Stomach (tissue), 9 donors: ENCODE measurements around the gene CD69. TPM values are rescaled to one million over a fixed set of nuclear protein-coding genes. Genes with fewer than 3 reads are reported as not detected.
A peak's percentile ranks its signal among the peaks of the same experiment; 100 is the strongest.

Experiments
- DNase-seq, 2 donors: peaks; one replicate each; pipeline versions ENCODE4 v3.0.0 to v3.0.0-alpha.2; 2013 to 2019
- H3K27ac ChIP-seq, 5 donors: fragments of 200-600 bp in 4 of 5; sonication (generic) in 4 of 5; one replicate each; pipeline ENCODE4 v1.5.1; 2013 to 2019; ENCODE audit warnings: mild to moderate bottlenecking in 1 of 5, moderate library complexity in 1 of 5
- H3K27me3 ChIP-seq, 3 donors: fragments of 200-600 bp; sonication (generic); one replicate each; pipeline ENCODE4 v1.5.1; 2017 to 2019; ENCODE audit warnings: mixed run types in 1 of 3
- H3K36me3 ChIP-seq, 4 donors: fragments of 200-600 bp; sonication (generic); 1 replicate in 3 of 4; 2 replicates in 1 of 4; pipeline ENCODE4 v1.5.1; 2016 to 2019
- H3K4me1 ChIP-seq, 4 donors: fragments of 200-600 bp; sonication (generic); one replicate each; pipeline ENCODE4 v1.5.1; 2016 to 2019
- H3K4me3 ChIP-seq, 4 donors: fragments of 200-600 bp; sonication (generic) in 3 of 4; one replicate each; pipeline ENCODE4 v1.5.1; 2016 to 2019; ENCODE audit warnings: mild to moderate bottlenecking in 1 of 4
- H3K9me3 ChIP-seq, 4 donors: fragments of 200-600 bp; sonication (generic); one replicate each; pipeline ENCODE4 v1.5.1; 2016 to 2019
- EP300 ChIP-seq: sonication (generic); formaldehyde crosslinking; IDR thresholded peaks from one replicate; pipeline ENCODE4 v1.6.1; 2017; ENCODE audit warnings: antibody characterized with exemption
- POLR2A ChIP-seq, 4 donors: fragments of 450-650 bp; IDR thresholded peaks; one replicate each; pipeline ENCODE4 v1.6.1; 2016; ENCODE audit warnings: antibody characterized with exemption in 4 of 4, control low read depth in 2 of 4, mild to moderate bottlenecking in 1 of 4, moderate library complexity in 1 of 4
- POLR2AphosphoS5 ChIP-seq, 3 donors: sonication (generic); formaldehyde crosslinking; IDR thresholded peaks; one replicate each; pipeline ENCODE4 v1.6.1; 2016; ENCODE audit warnings: antibody characterized with exemption in 3 of 3
- WGBS, 5 donors: extraction: QIAGEN DNeasy Blood & Tissue Kit in 3 of 5; methylation state at CpG; one replicate each; pipeline versions ENCODE4 v1.1.5 to v1.1.7; 2013 to 2018; 5-methylcytosine and 5-hydroxymethylcytosine counted together
- intact Hi-C: fragments of 100-400 bp; cut with DNase I; formaldehyde crosslinking; loops from one replicate; pipeline ENCODE4 v1.15.1; 2023; ENCODE audit warnings: low total_unique reads
- polyA plus RNA-seq, 3 donors: library from polyadenylated mRNA; stranded (reverse); fragments of 200-250 nt; gene quantifications; one replicate each; pipeline ENCODE4 v1.2.3, GENCODE V29; 2013
- total RNA-seq, 5 donors: library from RNA; depleted of rRNA; stranded (reverse); fragments of >200 nt; gene quantifications; one replicate each; pipeline versions ENCODE4 v1.1.0 to v1.2.3, GENCODE V29; 2014 to 2016
- TF ChIP-seq, protein P1 (sequence below), 7 experiments: fragments of 450-650 bp in 4 of 7; fragments of 200-600 bp in 3 of 7; sonication (generic) in 3 of 7; IDR thresholded peaks; one replicate each; pipeline ENCODE4 v1.5.1; 2016 to 2019; ENCODE audit warnings: antibody characterized with exemption in 7 of 7, control low read depth in 2 of 7, mild to moderate bottlenecking in 1 of 7
- donor health status: healthy with polysubstance abuse.
- donor health status: Bipolar disorder and iron deficiency.
- donor health status: healthy.

Gene CD69
- total and polyA plus RNA-seq, 8 donors, result 2.1 to 15.4 (median 3.4) TPM; not detected in 1

DNA sequence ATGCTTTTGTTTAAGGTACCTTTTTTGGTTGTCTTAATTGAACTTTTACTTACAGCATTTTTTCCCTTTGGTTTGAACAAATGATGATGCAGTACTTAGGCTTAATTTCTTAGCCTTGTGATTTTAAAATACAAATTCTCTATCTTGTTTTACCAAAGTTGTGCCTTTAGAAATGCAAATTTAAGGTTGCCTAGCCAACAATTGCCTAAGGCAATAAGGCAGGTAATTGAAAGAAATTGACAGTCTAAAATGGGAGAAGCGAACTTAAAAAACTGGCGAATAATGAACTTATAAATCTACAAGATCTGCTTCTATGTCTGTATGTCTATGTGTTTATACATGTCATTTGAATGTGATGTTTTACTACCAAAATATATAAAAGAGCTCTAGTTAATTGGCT is 23.6 kb upstream of the CD69 start:
- 91 to 95% (median 92%) methylated on average over 2 of the region's 2 CpGs for WGBS, 5 donors
- Histone ChIP-seq H3K4me3 (no peak overlapping the region), H3K27ac (no peak overlapping the region), H3K4me1 (no peaks in the 10 kb centered on the region), H3K9me3 (no peaks in the 10 kb centered on the region), H3K36me3 (no peaks in the 10 kb centered on the region), H3K27me3 (no peaks in the 10 kb centered on the region)
- intact Hi-C loops, result no loop called here
- TF ChIP-seq POLR2A (IDR thresholded peaks at IDR 0.05), result no peak
- TF ChIP-seq POLR2AphosphoS5 (IDR thresholded peaks at IDR 0.05), result no peak
- no peak for TF ChIP-seq EP300
- DNase-seq, result no peak

DNA sequence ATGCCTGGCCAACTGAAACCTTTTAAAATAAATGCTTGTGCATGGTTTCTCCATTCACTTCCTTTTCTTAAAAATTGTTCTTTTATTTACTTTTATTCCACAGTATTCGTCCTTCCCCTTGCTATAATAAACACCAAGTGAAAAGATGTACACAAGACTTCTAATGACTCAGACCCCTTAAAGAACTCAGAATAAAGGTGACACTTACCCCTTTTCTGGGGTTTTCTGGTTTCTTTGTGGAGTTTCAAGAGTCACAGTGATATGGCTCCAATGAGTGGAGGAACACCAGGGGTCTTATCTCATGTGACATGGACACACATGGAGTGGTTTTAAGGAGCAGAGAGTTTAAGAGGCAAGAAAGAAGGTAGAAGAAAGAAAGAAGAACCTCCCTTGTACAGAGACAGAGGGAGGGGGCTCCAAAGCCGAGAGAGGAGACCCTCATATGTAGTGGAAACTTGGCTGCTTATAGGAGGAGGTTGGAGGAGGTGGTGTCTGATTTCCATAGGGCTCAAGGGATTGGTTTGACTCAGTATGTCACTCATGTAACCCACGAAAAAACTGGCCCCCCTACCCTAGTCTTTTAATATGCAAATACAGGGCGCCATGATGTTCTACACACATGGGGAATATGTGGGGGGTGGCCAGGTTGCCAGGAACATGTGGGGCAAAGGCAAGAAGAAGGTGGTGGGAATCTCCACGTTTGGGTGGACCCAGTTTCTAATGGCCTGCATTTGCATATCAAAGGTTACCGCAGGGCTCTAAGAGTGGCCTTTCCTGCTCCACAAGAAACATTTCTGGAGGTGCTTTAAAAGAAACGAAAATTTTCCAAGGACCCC is 22.1 kb upstream of the CD69 start:
- 64 to 73% (median 70%) methylated on average over 7 of the region's 7 CpGs for WGBS, 5 donors
- intact Hi-C loops, result no loop called here
- Histone ChIP-seq H3K27ac (no peak overlapping the region), H3K36me3 (no peaks in the 10 kb centered on the region), H3K4me1 (no peaks in the 10 kb centered on the region), H3K4me3 (no peak overlapping the region), H3K9me3 (no peaks in the 10 kb centered on the region), H3K27me3 (no peaks in the 10 kb centered on the region)
- no peak for DNase-seq
- TF ChIP-seq POLR2A (IDR thresholded peaks at IDR 0.05) (no peak), EP300 (no peak), POLR2AphosphoS5 (IDR thresholded peaks at IDR 0.05) (no peak)
- TF ChIP-seq, protein P1, sequence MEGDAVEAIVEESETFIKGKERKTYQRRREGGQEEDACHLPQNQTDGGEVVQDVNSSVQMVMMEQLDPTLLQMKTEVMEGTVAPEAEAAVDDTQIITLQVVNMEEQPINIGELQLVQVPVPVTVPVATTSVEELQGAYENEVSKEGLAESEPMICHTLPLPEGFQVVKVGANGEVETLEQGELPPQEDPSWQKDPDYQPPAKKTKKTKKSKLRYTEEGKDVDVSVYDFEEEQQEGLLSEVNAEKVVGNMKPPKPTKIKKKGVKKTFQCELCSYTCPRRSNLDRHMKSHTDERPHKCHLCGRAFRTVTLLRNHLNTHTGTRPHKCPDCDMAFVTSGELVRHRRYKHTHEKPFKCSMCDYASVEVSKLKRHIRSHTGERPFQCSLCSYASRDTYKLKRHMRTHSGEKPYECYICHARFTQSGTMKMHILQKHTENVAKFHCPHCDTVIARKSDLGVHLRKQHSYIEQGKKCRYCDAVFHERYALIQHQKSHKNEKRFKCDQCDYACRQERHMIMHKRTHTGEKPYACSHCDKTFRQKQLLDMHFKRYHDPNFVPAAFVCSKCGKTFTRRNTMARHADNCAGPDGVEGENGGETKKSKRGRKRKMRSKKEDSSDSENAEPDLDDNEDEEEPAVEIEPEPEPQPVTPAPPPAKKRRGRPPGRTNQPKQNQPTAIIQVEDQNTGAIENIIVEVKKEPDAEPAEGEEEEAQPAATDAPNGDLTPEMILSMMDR (IDR thresholded peaks at IDR 0.05), result no peak

DNA sequence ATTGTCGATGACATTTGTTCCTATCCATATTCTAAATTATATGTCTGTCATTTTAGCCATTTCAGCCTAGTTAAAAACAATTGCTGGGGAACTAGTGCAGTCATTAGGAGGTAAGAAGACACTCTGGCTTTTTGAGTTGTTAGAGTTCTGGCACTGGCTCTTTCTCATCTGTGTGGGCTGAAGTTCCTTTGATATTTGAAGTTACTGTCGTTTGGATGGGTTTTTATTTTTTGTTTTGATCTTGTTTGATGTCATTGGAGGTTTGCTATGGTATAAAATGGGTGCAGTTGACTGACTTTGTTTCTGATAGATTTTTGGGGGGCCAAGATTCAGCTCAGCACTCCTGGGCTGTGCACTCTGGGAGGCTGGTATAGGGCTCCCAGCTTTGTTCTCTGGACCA is 20.7 kb upstream of the CD69 start:
- intact Hi-C loops, result no loop called here
- TF ChIP-seq EP300, result no peak
- no peak for TF ChIP-seq POLR2A (IDR thresholded peaks at IDR 0.05)
- TF ChIP-seq, protein P1 (IDR thresholded peaks at IDR 0.05), result no peak
- TF ChIP-seq POLR2AphosphoS5 (IDR thresholded peaks at IDR 0.05), result no peak
- DNase-seq, result no peak
- Histone ChIP-seq H3K9me3 (no peaks in the 10 kb centered on the region), H3K36me3 (no peaks in the 10 kb centered on the region), H3K27me3 (no peaks in the 10 kb centered on the region), H3K27ac (no peak overlapping the region), H3K4me3 (no peak overlapping the region), H3K4me1 (no peaks in the 10 kb centered on the region)
- 76 to 89% (median 84%) methylated on average over 2 of the region's 2 CpGs for WGBS, 5 donors

DNA sequence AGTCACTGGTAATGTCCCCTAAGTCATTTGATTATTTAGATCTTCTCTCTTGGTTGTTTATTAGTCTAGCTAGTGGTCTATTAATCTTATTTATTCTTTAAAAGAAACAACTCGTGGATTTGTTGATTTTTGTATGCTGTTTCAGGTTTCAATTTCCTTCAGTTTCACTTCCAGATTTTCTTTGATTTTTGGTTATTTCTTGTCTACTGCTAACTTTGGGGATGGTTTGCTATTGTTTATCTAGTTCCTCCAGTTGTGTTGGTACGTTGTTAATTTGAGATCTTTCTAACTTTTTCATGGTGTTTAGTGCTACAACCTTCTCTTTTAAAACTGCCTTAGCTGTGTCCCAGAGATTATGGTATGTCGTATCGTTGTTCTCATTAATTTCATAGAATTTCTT is 18.5 kb upstream of the CD69 start:
- H3K27me3 ChIP-seq, result no peaks in the 10 kb centered on the region
- TF ChIP-seq EP300 (no peak), POLR2AphosphoS5 (IDR thresholded peaks at IDR 0.05) (no peak), POLR2A (IDR thresholded peaks at IDR 0.05) (no peak)
- TF ChIP-seq, protein P1 (IDR thresholded peaks at IDR 0.05), result no peak
- H3K4me3 ChIP-seq, result no peak overlapping the region
- DNase-seq, result no peak
- H3K36me3 ChIP-seq, result no peaks in the 10 kb centered on the region
- WGBS, 5 donors, result 47 to 62% (median 54%) methylated on average over 4 of the region's 4 CpGs
- H3K4me1 ChIP-seq, result peaks cover 0 to 6% (median 3%) of the 10 kb centered on the region in 4 donors
- peak overlapping the region in 1 of 5 donors; percentile 5 for H3K27ac ChIP-seq
- no peaks in the 10 kb centered on the region for H3K9me3 ChIP-seq
- intact Hi-C loops, result no loop called here

DNA sequence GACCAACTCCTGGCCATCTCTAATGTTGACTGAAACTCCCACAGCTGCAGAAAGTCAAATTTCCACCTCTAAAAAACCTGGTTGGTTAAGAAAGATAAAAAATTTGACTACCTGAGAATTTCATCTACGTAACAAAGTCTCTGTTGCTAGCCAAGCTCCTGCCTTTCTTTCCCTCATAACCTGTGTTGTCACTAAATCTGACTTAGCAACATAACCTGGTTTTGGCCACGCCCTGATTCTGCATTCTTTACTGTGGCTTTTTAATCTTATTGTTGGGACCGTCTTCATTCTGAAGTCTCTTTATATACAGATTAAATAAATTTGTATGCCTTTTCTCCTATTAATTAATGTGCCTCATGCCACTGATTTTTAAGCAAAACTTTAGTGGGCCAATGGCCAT is 16.1 kb upstream of the CD69 start:
- 61 to 68% (median 67%) methylated on average over 3 of the region's 3 CpGs for WGBS, 5 donors
- TF ChIP-seq, protein P1 (IDR thresholded peaks at IDR 0.05), result no peak
- TF ChIP-seq EP300, result no peak
- TF ChIP-seq POLR2AphosphoS5 (IDR thresholded peaks at IDR 0.05), result no peak
- no peak for TF ChIP-seq POLR2A (IDR thresholded peaks at IDR 0.05)

More for the DNA sequence above, 16.1 kb upstream of the CD69 start:
- intact Hi-C loops, result no loop called here
- DNase-seq, result no peak
- H3K27ac ChIP-seq, result no peak overlapping the region
- no peak overlapping the region for H3K4me3 ChIP-seq
- no peaks in the 10 kb centered on the region for H3K36me3 ChIP-seq
- no peaks in the 10 kb centered on the region for H3K27me3 ChIP-seq
- peaks cover 0 to 13% (median 4%) of the 10 kb centered on the region in 4 donors for H3K4me1 ChIP-seq
- no peaks in the 10 kb centered on the region for H3K9me3 ChIP-seq
